Peyer's patch (tissue), 4 donors: ENCODE data around the gene KIAA2012.

ENCODE experiments used
- CTCF ChIP-seq, 6 experiments: fragments of 450-650 bp in 4 of 6; fragments of 200-600 bp in 2 of 6; sonication (generic) in 1 of 6; IDR thresholded peaks; one replicate each; pipeline ENCODE4 v1.5.1; 2017 to 2019; ENCODE audit warnings: antibody characterized with exemption in 6 of 6, mild to moderate bottlenecking in 3 of 6, moderate library complexity in 1 of 6
- POLR2A ChIP-seq, 2 donors: fragments of 450-650 bp; IDR thresholded peaks; one replicate each; pipeline ENCODE4 v1.5.1; 2017; ENCODE audit warnings: antibody characterized with exemption in 2 of 2, mild to moderate bottlenecking in 2 of 2, moderate library complexity in 2 of 2

GRCh38 chr2:202116691-202117090 lies 43.6 kb downstream of the KIAA2012 start:
- no peak for TF ChIP-seq CTCF (IDR thresholded peaks at IDR 0.05)
- no peak for TF ChIP-seq POLR2A (IDR thresholded peaks at IDR 0.05)
